ENCODE measurements around the gene CPNE7. TPM values are rescaled to one million over a fixed set of nuclear protein-coding genes. Genes with fewer than 3 reads are reported as not detected.
A peak's percentile ranks its signal among the peaks of the same experiment; 100 is the strongest.

Gene CPNE7
- total and polyA plus RNA-seq, 2 of the 13 experiments (the other 11 are each of a cell fraction or from before 2014, with no cell fraction given) = 0.59 TPM; not detected in 1

DNA sequence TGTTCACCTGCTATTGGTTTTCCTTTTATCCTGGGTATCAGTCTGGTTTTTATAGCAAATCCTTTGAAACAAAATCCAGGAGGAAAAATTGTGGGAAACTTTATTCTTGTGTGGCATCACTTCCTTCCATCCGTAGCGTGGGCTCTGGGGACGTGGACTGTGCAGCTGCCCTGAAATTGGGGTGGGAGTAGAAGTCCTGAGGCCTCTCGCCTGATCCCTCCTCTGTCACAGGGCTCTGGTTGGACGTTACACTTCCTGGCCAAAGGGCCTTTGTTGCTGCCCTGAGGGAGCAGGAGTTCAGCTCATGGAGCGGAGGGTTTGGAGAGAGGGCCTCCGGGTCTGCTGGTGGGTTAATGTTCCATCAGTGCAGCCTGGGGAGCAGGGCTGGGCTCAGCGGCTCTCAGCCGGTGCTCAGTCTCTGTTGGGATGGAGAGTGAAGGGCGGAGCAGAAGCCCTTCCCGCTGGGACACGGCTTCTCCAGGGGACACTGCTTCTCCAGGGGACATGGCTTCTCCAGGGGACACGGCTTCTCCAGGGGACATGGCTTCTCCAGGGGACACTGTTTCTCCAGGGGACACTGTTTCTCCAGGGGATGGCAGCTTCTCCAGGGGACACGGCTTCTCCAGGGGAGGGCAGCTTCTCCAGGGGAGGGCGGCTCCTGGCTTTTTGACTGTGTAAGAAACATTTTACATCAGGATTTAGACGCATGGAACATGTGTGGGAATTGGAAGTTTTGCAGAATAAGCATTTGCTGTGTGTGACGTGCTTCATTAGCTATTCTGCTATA lies 30.3 kb upstream of the CPNE7 start (continued):
- TF ChIP-seq, protein P1, sequence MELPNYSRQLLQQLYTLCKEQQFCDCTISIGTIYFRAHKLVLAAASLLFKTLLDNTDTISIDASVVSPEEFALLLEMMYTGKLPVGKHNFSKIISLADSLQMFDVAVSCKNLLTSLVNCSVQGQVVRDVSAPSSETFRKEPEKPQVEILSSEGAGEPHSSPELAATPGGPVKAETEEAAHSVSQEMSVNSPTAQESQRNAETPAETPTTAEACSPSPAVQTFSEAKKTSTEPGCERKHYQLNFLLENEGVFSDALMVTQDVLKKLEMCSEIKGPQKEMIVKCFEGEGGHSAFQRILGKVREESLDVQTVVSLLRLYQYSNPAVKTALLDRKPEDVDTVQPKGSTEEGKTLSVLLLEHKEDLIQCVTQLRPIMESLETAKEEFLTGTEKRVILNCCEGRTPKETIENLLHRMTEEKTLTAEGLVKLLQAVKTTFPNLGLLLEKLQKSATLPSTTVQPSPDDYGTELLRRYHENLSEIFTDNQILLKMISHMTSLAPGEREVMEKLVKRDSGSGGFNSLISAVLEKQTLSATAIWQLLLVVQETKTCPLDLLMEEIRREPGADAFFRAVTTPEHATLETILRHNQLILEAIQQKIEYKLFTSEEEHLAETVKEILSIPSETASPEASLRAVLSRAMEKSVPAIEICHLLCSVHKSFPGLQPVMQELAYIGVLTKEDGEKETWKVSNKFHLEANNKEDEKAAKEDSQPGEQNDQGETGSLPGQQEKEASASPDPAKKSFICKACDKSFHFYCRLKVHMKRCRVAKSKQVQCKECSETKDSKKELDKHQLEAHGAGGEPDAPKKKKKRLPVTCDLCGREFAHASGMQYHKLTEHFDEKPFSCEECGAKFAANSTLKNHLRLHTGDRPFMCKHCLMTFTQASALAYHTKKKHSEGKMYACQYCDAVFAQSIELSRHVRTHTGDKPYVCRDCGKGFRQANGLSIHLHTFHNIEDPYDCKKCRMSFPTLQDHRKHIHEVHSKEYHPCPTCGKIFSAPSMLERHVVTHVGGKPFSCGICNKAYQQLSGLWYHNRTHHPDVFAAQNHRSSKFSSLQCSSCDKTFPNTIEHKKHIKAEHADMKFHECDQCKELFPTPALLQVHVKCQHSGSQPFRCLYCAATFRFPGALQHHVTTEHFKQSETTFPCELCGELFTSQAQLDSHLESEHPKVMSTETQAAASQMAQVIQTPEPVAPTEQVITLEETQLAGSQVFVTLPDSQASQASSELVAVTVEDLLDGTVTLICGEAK (IDR thresholded peaks at IDR 0.05) = no peak
- TF ChIP-seq, protein P1 (CRISPR knock-in tag; IDR thresholded peaks at IDR 0.05) = peak; percentile 38; the same call in 1 of the 2 replicates
- TF ChIP-seq HDAC2 (CRISPR knock-in tag; IDR thresholded peaks at IDR 0.05) = peak; percentile 80
- TF ChIP-seq FOXP1 (IDR thresholded peaks at IDR 0.05) = no peak
- TF ChIP-seq FOXP1 (CRISPR knock-in tag; IDR thresholded peaks at IDR 0.05) = no peak; the same call in 1 of the 2 replicates
- TF ChIP-seq, protein P2, sequence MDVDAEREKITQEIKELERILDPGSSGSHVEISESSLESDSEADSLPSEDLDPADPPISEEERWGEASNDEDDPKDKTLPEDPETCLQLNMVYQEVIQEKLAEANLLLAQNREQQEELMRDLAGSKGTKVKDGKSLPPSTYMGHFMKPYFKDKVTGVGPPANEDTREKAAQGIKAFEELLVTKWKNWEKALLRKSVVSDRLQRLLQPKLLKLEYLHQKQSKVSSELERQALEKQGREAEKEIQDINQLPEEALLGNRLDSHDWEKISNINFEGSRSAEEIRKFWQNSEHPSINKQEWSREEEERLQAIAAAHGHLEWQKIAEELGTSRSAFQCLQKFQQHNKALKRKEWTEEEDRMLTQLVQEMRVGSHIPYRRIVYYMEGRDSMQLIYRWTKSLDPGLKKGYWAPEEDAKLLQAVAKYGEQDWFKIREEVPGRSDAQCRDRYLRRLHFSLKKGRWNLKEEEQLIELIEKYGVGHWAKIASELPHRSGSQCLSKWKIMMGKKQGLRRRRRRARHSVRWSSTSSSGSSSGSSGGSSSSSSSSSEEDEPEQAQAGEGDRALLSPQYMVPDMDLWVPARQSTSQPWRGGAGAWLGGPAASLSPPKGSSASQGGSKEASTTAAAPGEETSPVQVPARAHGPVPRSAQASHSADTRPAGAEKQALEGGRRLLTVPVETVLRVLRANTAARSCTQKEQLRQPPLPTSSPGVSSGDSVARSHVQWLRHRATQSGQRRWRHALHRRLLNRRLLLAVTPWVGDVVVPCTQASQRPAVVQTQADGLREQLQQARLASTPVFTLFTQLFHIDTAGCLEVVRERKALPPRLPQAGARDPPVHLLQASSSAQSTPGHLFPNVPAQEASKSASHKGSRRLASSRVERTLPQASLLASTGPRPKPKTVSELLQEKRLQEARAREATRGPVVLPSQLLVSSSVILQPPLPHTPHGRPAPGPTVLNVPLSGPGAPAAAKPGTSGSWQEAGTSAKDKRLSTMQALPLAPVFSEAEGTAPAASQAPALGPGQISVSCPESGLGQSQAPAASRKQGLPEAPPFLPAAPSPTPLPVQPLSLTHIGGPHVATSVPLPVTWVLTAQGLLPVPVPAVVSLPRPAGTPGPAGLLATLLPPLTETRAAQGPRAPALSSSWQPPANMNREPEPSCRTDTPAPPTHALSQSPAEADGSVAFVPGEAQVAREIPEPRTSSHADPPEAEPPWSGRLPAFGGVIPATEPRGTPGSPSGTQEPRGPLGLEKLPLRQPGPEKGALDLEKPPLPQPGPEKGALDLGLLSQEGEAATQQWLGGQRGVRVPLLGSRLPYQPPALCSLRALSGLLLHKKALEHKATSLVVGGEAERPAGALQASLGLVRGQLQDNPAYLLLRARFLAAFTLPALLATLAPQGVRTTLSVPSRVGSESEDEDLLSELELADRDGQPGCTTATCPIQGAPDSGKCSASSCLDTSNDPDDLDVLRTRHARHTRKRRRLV (CRISPR knock-in tag; IDR thresholded peaks at IDR 0.05) = no peak
- TF ChIP-seq PHB2 (IDR thresholded peaks at IDR 0.05; ENCODE audit: partially characterized antibody) = no peak
- TF ChIP-seq PHF20 (CRISPR knock-in tag; IDR thresholded peaks at IDR 0.05) = peak; percentile 26; the same call in 1 of the 2 replicates
- TF ChIP-seq GABPB1 (CRISPR knock-in tag; IDR thresholded peaks at IDR 0.05) = peak; percentile 52; the same call in 1 of the 2 replicates
- TF ChIP-seq, protein P3, sequence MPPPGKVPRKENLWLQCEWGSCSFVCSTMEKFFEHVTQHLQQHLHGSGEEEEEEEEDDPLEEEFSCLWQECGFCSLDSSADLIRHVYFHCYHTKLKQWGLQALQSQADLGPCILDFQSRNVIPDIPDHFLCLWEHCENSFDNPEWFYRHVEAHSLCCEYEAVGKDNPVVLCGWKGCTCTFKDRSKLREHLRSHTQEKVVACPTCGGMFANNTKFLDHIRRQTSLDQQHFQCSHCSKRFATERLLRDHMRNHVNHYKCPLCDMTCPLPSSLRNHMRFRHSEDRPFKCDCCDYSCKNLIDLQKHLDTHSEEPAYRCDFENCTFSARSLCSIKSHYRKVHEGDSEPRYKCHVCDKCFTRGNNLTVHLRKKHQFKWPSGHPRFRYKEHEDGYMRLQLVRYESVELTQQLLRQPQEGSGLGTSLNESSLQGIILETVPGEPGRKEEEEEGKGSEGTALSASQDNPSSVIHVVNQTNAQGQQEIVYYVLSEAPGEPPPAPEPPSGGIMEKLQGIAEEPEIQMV (CRISPR knock-in tag; IDR thresholded peaks at IDR 0.05; ENCODE audit: low read depth) = peak; percentile 79; the same call in 1 of the 2 replicates
- TF ChIP-seq XBP1 (CRISPR knock-in tag; IDR thresholded peaks at IDR 0.05) = no peak
- TF ChIP-seq, protein P4, sequence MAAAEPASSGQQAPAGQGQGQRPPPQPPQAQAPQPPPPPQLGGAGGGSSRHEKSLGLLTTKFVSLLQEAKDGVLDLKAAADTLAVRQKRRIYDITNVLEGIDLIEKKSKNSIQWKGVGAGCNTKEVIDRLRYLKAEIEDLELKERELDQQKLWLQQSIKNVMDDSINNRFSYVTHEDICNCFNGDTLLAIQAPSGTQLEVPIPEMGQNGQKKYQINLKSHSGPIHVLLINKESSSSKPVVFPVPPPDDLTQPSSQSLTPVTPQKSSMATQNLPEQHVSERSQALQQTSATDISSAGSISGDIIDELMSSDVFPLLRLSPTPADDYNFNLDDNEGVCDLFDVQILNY (CRISPR knock-in tag; conservative IDR thresholded peaks at IDR 0.05) = no peak

Measured in HepG2 (cell line).